CD4-positive, alpha-beta memory T cell (primary cell): Measurements from ENCODE around the gene NDUFS6. TPM values are rescaled to one million over a fixed set of nuclear protein-coding genes. Genes with fewer than 3 reads are reported as not detected.

Experiments
- CTCF ChIA-PET: fragments of 350-600 bp; sonication (Branson Sonifier 250); formaldehyde crosslinking; loops from one replicate; lab custom pipeline; 2021; ENCODE audit warnings: inconsistent platforms; ENCODE audit not compliant: partially characterized antibody; lab: Charles Lee
- POLR2A ChIA-PET: fragments of 350-600 bp; sonication (Branson Sonifier 250); formaldehyde crosslinking; loops from one replicate; lab custom pipeline; 2021; ENCODE audit not compliant: partially characterized antibody; lab: Charles Lee
- DNase-seq, 5 donors: peaks; one replicate each; pipeline versions ENCODE4 v3.0.0 to v3.0.0-alpha.2; 2020 to 2022; ENCODE audit warnings: mixed read lengths in 1 of 5
- H3K27ac ChIP-seq: one replicate; pipeline ENCODE4 v1.7.0; 2013; ENCODE audit warnings: low read depth, low read length
- H3K27me3 ChIP-seq: 2 replicates; pipeline ENCODE4 v1.7.0; 2013; ENCODE audit warnings: mild to moderate bottlenecking, low read length, moderate library complexity; ENCODE audit not compliant: insufficient read depth
- H3K36me3 ChIP-seq: 2 replicates; pipeline ENCODE4 v1.7.0; 2013; ENCODE audit warnings: mild to moderate bottlenecking, low read length, moderate library complexity; ENCODE audit not compliant: insufficient read depth
- H3K4me1 ChIP-seq: 2 replicates; pipeline ENCODE4 v1.7.0; 2013; ENCODE audit warnings: mild to moderate bottlenecking, low read length, moderate library complexity; ENCODE audit not compliant: insufficient read depth
- H3K4me3 ChIP-seq, 2 donors: one replicate each; pipeline ENCODE4 v1.7.0; 2013; ENCODE audit warnings: low read length in 2 of 2, mild to moderate bottlenecking in 1 of 2
- H3K9me3 ChIP-seq, 2 donors: one replicate each; pipeline ENCODE4 v1.7.0; 2013; ENCODE audit warnings: low read length in 2 of 2, control low read depth in 1 of 2; ENCODE audit not compliant: control insufficient read depth in 1 of 2
- H3K27ac Mint-ChIP-seq, 7 donors: one replicate each; pipeline ENCODE4 v1.8.0; 2020 to 2021; ENCODE audit warnings: mixed read lengths in 7 of 7, mild to moderate bottlenecking in 6 of 7, inconsistent platforms in 3 of 7, moderate library complexity in 3 of 7
- H3K27me3 Mint-ChIP-seq, 2 donors: one replicate each; pipeline ENCODE4 v1.8.0; 2020 to 2021; ENCODE audit warnings: mixed read lengths in 2 of 2
- H3K36me3 Mint-ChIP-seq, 2 donors: one replicate each; pipeline ENCODE4 v1.8.0; 2020 to 2021; ENCODE audit warnings: mixed read lengths in 2 of 2, inconsistent platforms in 1 of 2, mild to moderate bottlenecking in 1 of 2
- H3K4me1 Mint-ChIP-seq, 4 donors: one replicate each; pipeline ENCODE4 v1.8.0; 2020 to 2021; ENCODE audit warnings: mixed read lengths in 4 of 4, mild to moderate bottlenecking in 1 of 4
- H3K4me3 Mint-ChIP-seq, 8 donors: one replicate each; pipeline ENCODE4 v1.8.0; 2020 to 2021; ENCODE audit warnings: mixed read lengths in 8 of 8, mild to moderate bottlenecking in 7 of 8, moderate library complexity in 6 of 8, inconsistent platforms in 3 of 8
- H3K9me3 Mint-ChIP-seq, 8 donors: one replicate each; pipeline ENCODE4 v1.8.0; 2020 to 2021; ENCODE audit warnings: mixed read lengths in 8 of 8, mild to moderate bottlenecking in 5 of 8, inconsistent platforms in 3 of 8, moderate library complexity in 1 of 8
- intact Hi-C: fragments of 100-400 bp; cut with micrococcal nuclease; formaldehyde crosslinking; loops from one replicate; pipeline ENCODE4 v1.15.1; 2023
- polyA plus RNA-seq, 2 donors: library from polyadenylated mRNA; unstranded; fragments of 300-500 nt; fragmentation: Illumina TruSeq; gene quantifications; one replicate each; pipeline ENCODE4 v1.2.3, GENCODE V29; 2021
- total RNA-seq, 2 experiments: library from RNA; stranded (reverse); gene quantifications; one replicate each; pipeline ENCODE4 v1.2.3, GENCODE V29; 2021

NDUFS6 gene
- total and polyA plus RNA-seq, 4 experiments from 2014 or later: 14.4 to 79.0 (median 38.5) TPM

DNA sequence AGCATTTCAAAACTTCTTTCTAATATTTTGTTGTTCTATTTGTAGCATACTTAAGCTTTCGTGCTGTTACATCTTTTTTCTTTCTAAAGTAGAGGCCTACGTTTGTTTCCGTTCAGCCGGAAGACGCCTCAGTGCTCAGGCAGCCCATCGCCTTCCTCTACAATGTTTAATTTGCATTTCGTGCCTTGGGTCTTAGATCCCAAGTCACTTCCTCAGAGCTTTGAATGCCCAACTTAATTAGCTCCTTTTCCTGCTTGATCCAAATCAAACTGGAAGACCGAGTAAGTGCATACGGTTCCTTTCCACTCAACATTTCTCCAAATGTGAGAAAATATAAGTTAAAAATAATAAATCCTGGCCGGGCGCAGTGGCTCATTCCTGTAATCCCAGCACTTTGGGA is 44.7 kb upstream of the NDUFS6 start:
- no peak overlapping the region for H3K27ac ChIP-seq

DNA sequence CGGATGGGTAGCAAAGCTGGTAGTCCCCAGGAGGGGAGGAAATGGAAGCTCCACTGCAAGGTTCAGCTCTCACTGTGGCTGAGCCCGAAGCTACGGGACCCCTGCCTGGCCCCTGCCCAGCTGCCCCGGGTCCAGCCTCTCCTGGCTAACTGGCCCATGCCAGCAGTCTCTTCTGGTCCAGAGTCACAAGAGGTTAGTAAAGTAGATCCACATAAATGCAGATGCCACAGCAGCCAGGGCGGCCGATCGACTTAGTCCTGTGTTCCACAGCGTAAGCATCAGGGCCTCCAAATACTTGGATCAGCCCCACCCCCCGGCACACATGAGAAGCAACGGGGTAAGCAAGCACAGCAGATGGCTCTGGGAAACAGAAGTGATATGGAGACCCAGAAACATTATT is 43.7 kb upstream of the NDUFS6 start:
- ChIA-PET CTCF (interaction anchor here (1.0 kb wide), 1 partner anchor 22 kb away, joined by 3 read pairs; no protein-coding TSS in a partner anchor), POLR2A (no interaction called here)
- Mint-ChIP-seq H3K27ac (no peak overlapping the region), H3K36me3 (peaks cover 0 to 7% of the 10 kb centered on the region in 2 donors), H3K27me3 (peaks cover 6 to 10% of the 10 kb centered on the region in 2 donors), H3K4me1 (no peaks in the 10 kb centered on the region), H3K9me3 (peaks cover 0 to 11% (median 7%) of the 10 kb centered on the region in 8 donors), H3K4me3 (no peak overlapping the region)
- no peaks in the 10 kb centered on the region for H3K27me3 ChIP-seq
- H3K27ac ChIP-seq: no peak overlapping the region
- no peak overlapping the region for H3K4me3 ChIP-seq
- intact Hi-C loops: no loop called here
- DNase-seq: no peak
- no peaks in the 10 kb centered on the region for H3K36me3 ChIP-seq
- H3K9me3 ChIP-seq: no peaks in the 10 kb centered on the region
- no peaks in the 10 kb centered on the region for H3K4me1 ChIP-seq

More for the DNA sequence above, 44.7 kb upstream of the NDUFS6 start:
- no peaks in the 10 kb centered on the region for H3K4me1 Mint-ChIP-seq
- H3K4me3 Mint-ChIP-seq: no peak overlapping the region
- Histone ChIP-seq H3K36me3 (no peaks in the 10 kb centered on the region), H3K4me1 (no peaks in the 10 kb centered on the region), H3K4me3 (no peak overlapping the region), H3K9me3 (no peaks in the 10 kb centered on the region), H3K27me3 (no peaks in the 10 kb centered on the region)
- H3K9me3 Mint-ChIP-seq: peaks cover 0 to 11% (median 7%) of the 10 kb centered on the region in 8 donors
- H3K27ac Mint-ChIP-seq: no peak overlapping the region
- peaks cover 4 to 11% of the 10 kb centered on the region in 2 donors for H3K27me3 Mint-ChIP-seq
- POLR2A ChIA-PET: no interaction called here
- intact Hi-C loops: no loop called here
- no peak for DNase-seq
- CTCF ChIA-PET: interaction anchor here (1.0 kb wide), 1 partner anchor 21 kb away, joined by 3 read pairs; no protein-coding TSS in a partner anchor
- H3K36me3 Mint-ChIP-seq: peaks cover 0 to 7% of the 10 kb centered on the region in 2 donors

DNA sequence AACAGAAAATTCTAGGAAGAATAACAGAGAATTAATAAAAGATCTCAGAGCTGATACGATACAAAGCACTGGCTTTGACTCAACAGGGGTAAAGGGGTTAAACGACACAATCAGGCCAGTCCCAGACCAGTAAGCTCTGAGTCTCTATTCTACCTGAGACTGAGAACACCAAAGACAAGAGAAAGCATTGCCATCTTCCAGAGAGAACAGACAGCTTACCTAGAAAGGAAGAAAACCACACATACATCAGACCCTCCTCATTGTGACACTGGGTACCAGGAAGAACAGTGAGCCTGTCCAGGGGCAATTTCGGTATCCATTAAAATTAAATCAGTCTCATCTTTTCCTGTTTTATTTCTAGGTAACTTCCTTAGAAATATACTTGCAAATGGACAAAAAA is 42.6 kb upstream of the NDUFS6 start:
- DNase-seq: no peak
- no peak overlapping the region for H3K4me3 ChIP-seq
- intact Hi-C loops: no loop called here
- H3K9me3 Mint-ChIP-seq: peaks cover 0 to 11% (median 7%) of the 10 kb centered on the region in 8 donors
- H3K27me3 Mint-ChIP-seq: peaks cover 7 to 9% of the 10 kb centered on the region in 2 donors
- H3K4me3 Mint-ChIP-seq: no peak overlapping the region
- CTCF ChIA-PET: interaction anchor here (0.7 kb wide), 1 partner anchor 375 kb away, joined by 3 read pairs; no protein-coding TSS in a partner anchor
- no peaks in the 10 kb centered on the region for H3K36me3 ChIP-seq
- H3K4me1 ChIP-seq: no peaks in the 10 kb centered on the region
- H3K36me3 Mint-ChIP-seq: peaks cover 0 to 7% of the 10 kb centered on the region in 2 donors
- H3K27ac ChIP-seq: no peak overlapping the region
- H3K4me1 Mint-ChIP-seq: no peaks in the 10 kb centered on the region
- H3K27ac Mint-ChIP-seq: no peak overlapping the region
- POLR2A ChIA-PET: no interaction called here
- H3K27me3 ChIP-seq: no peaks in the 10 kb centered on the region
- no peaks in the 10 kb centered on the region for H3K9me3 ChIP-seq

DNA sequence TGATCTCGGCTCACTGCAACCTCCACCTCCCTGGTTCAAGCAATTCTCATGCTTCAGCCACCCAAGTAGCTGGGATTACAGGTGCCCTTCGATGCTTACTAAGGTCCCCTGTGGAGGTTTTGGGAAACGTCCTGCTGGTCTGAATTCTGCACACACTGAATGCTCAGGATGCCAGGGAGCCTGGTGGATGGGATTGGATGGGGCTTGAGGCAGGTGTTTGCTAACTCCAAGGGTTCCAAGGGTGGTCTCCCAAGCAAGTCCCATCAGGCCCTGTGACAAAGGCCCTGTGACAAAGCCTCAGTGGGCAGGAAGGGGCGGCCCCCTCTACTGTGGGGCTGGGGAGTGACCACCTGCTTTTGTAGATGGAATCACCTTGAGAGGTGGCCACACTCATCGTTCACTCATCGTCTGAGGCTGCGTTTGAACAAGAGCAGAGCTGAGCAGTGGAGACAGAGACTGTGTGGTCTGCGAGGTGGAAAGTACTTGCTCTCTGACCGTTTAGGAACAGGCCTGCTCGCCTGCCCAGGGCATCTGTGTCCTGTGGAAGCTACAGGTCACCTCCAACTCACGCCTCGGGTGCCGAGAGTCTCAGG is 41.7 kb upstream of the NDUFS6 start:
- Histone ChIP-seq H3K9me3 (no peaks in the 10 kb centered on the region), H3K27me3 (no peaks in the 10 kb centered on the region), H3K4me1 (no peaks in the 10 kb centered on the region), H3K4me3 (no peak overlapping the region), H3K36me3 (no peaks in the 10 kb centered on the region), H3K27ac (no peak overlapping the region)
- Mint-ChIP-seq H3K4me1 (no peaks in the 10 kb centered on the region), H3K27ac (no peak overlapping the region), H3K36me3 (peaks cover 0 to 7% of the 10 kb centered on the region in 2 donors), H3K4me3 (no peak overlapping the region), H3K27me3 (peaks cover 12 to 13% of the 10 kb centered on the region in 2 donors), H3K9me3 (peaks cover 0 to 11% (median 7%) of the 10 kb centered on the region in 8 donors)
- CTCF ChIA-PET: no interaction called here
- POLR2A ChIA-PET: no interaction called here
- DNase-seq: no peak
- intact Hi-C loops: no loop called here

DNA sequence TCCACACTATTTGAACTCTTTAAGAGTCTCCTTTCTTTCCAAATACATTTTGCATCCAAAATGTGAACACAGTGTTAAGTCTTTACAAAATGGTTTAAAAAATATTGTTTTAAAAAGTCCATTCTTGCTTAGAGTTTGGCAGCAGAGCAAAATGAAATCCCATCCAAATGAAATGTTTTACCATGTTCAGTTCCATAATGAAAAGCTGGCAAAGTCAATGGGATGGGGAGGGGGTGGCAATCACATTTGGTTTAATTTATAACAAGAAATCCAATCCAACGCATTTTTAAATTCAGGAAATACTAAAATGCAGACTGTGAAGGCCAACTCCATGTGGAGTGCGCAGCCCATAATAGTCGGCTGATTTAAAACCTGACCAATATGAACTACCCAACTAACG is 41.0 kb upstream of the NDUFS6 start:
- H3K27me3 ChIP-seq: no peaks in the 10 kb centered on the region
- Mint-ChIP-seq H3K27me3 (peaks cover 13 to 17% of the 10 kb centered on the region in 2 donors), H3K27ac (no peak overlapping the region), H3K4me3 (no peak overlapping the region), H3K36me3 (peaks cover 0 to 7% of the 10 kb centered on the region in 2 donors), H3K4me1 (no peaks in the 10 kb centered on the region), H3K9me3 (peaks cover 0 to 11% (median 7%) of the 10 kb centered on the region in 8 donors)
- H3K4me3 ChIP-seq: no peak overlapping the region
- H3K36me3 ChIP-seq: no peaks in the 10 kb centered on the region
- H3K4me1 ChIP-seq: no peaks in the 10 kb centered on the region
- H3K27ac ChIP-seq: no peak overlapping the region
- CTCF ChIA-PET: no interaction called here
- H3K9me3 ChIP-seq: no peaks in the 10 kb centered on the region
- POLR2A ChIA-PET: no interaction called here
- intact Hi-C loops: no loop called here
- no peak for DNase-seq

DNA sequence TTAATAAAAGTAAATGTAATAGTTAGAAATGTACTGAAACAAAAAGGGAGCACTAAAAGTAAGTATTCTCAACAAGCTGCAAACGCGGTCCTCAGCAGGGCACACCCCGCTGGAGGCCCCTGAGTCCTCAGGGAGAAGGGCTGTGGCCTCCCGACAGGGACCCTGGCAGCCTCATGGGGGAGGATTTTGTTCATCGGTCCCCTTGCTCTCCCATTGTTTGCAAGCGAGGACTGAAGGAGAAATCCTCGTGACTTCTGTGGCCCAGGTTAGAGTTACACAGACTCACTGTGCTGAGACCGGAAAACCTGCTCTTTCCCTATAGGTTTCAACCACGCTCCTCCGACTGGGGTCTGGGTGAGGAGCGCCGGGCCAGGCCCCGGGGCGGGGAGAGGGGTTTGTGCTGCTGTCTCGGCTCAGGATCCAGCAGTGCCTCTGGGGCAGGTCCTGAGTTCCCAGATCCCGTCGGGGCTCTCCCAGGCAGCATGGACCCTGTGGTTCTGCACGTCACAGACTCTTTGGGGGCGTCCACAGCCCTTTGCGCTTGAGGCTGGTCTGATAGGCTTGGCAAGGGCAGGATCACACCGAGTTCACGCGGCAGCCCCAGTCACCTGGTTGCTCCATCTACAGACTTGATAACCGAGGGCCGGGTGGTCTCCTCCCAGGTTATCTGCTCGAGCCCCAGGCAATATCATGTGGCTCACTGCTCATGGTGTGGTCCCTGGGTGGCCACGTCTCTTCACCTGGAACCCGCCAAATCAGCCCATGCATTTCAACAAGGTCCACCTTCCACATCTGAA is 40.4 kb upstream of the NDUFS6 start:
- ChIA-PET POLR2A (no interaction called here), CTCF (no interaction called here)
- Mint-ChIP-seq H3K27me3 (peaks cover 12 to 20% of the 10 kb centered on the region in 2 donors), H3K9me3 (peaks cover 0 to 11% (median 7%) of the 10 kb centered on the region in 8 donors), H3K4me3 (no peak overlapping the region), H3K36me3 (peaks cover 0 to 7% of the 10 kb centered on the region in 2 donors), H3K27ac (no peak overlapping the region), H3K4me1 (no peaks in the 10 kb centered on the region)
- Histone ChIP-seq H3K27me3 (no peaks in the 10 kb centered on the region), H3K9me3 (no peaks in the 10 kb centered on the region), H3K4me1 (no peaks in the 10 kb centered on the region), H3K27ac (no peak overlapping the region), H3K36me3 (no peaks in the 10 kb centered on the region), H3K4me3 (no peak overlapping the region)
- intact Hi-C loops: no loop called here
- DNase-seq: no peak

DNA sequence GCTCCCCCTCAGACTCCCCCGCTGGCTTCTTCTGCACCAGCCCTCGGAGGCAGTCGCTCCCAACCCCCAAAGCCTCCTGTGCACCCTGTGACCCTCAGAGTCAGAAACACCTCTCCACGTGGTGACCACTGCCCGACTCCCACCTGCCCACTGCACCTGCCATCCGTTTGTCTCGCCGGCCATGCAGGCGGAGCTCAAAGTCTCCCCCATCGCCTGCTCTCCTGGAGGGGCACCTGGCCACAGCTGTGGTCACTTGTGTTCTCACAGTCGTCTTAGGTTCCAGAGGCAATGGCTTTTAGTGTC is 39.8 kb upstream of the NDUFS6 start:
- Histone ChIP-seq H3K36me3 (no peaks in the 10 kb centered on the region), H3K4me3 (no peak overlapping the region), H3K9me3 (no peaks in the 10 kb centered on the region), H3K27ac (no peak overlapping the region), H3K27me3 (no peaks in the 10 kb centered on the region), H3K4me1 (no peaks in the 10 kb centered on the region)
- intact Hi-C loops: no loop called here
- ChIA-PET CTCF (interaction anchor here (0.8 kb wide), 1 partner anchor 252 kb away, joined by 3 read pairs; no protein-coding TSS in a partner anchor), POLR2A (no interaction called here)
- DNase-seq: no peak
- Mint-ChIP-seq H3K36me3 (peaks cover 0 to 7% of the 10 kb centered on the region in 2 donors), H3K27me3 (peaks cover 9 to 21% of the 10 kb centered on the region in 2 donors), H3K9me3 (peaks cover 0 to 11% (median 7%) of the 10 kb centered on the region in 8 donors), H3K27ac (no peak overlapping the region), H3K4me3 (no peak overlapping the region), H3K4me1 (no peaks in the 10 kb centered on the region)
